ENCODE results near the gene COX5A. TPM values are rescaled to one million over a fixed set of nuclear protein-coding genes. Genes with fewer than 3 reads are reported as not detected.

The COX5A gene
- total and polyA plus RNA-seq, 2 experiments from 2014 or later = 190 to 885 TPM

GRCh38 chr15:74959586-74959939 lies 21.7 kb upstream of the COX5A start:
- peaks cover 7% of the 10 kb centered on the region; the same call in 2 of the 3 replicates for H3K36me3 Mint-ChIP-seq (ENCODE audit: low read depth)
- ATAC-seq (no peak), DNase-seq (ENCODE audit: low spot score) (no peak)
- Histone ChIP-seq H3K4me3 (peak overlapping the region; percentile 80), H3K27ac (ENCODE audit: low read depth) (no peak overlapping the region), H3K9me2 (ENCODE audit: insufficient read depth) (no peaks in the 10 kb centered on the region), H3K4me1 (ENCODE audit: insufficient read depth) (peaks cover 31% of the 10 kb centered on the region), H2AFZ (peak overlapping the region; percentile 90), H3F3A (replicated peaks; ENCODE audit: low read depth) (peaks cover 9% of the 10 kb centered on the region; the same call in 1 of the 2 replicates), H4K20me1 (replicated peaks; ENCODE audit: insufficient read depth) (peaks cover 7% of the 10 kb centered on the region), H3K36me3 (ENCODE audit: insufficient read depth) (no peaks in the 10 kb centered on the region), H3K27me3 (ENCODE audit: insufficient read depth) (peaks cover 60% of the 10 kb centered on the region), H3K79me2 (replicated peaks; ENCODE audit: insufficient read depth) (peaks cover 12% of the 10 kb centered on the region), H3K4me2 (peak overlapping the region; percentile 100)
- H3K27me3 Mint-ChIP-seq (ENCODE audit: insufficient read depth, low read depth, poor library complexity) = peaks cover 45% of the 10 kb centered on the region
- H3K9me3 Mint-ChIP-seq = no peaks in the 10 kb centered on the region; the same call in 2 of the 3 replicates
- H3K4me1 Mint-ChIP-seq = peaks cover 33% of the 10 kb centered on the region
- H3K4me3 Mint-ChIP-seq = peak overlapping the region; percentile 75
- no peak for TF ChIP-seq ZNF331 (CRISPR knock-in tag; IDR thresholded peaks at IDR 0.05; ENCODE audit: low read depth)
- no peak for TF ChIP-seq ZNF114 (CRISPR knock-in tag; IDR thresholded peaks at IDR 0.05)
- TF ChIP-seq, protein P1, sequence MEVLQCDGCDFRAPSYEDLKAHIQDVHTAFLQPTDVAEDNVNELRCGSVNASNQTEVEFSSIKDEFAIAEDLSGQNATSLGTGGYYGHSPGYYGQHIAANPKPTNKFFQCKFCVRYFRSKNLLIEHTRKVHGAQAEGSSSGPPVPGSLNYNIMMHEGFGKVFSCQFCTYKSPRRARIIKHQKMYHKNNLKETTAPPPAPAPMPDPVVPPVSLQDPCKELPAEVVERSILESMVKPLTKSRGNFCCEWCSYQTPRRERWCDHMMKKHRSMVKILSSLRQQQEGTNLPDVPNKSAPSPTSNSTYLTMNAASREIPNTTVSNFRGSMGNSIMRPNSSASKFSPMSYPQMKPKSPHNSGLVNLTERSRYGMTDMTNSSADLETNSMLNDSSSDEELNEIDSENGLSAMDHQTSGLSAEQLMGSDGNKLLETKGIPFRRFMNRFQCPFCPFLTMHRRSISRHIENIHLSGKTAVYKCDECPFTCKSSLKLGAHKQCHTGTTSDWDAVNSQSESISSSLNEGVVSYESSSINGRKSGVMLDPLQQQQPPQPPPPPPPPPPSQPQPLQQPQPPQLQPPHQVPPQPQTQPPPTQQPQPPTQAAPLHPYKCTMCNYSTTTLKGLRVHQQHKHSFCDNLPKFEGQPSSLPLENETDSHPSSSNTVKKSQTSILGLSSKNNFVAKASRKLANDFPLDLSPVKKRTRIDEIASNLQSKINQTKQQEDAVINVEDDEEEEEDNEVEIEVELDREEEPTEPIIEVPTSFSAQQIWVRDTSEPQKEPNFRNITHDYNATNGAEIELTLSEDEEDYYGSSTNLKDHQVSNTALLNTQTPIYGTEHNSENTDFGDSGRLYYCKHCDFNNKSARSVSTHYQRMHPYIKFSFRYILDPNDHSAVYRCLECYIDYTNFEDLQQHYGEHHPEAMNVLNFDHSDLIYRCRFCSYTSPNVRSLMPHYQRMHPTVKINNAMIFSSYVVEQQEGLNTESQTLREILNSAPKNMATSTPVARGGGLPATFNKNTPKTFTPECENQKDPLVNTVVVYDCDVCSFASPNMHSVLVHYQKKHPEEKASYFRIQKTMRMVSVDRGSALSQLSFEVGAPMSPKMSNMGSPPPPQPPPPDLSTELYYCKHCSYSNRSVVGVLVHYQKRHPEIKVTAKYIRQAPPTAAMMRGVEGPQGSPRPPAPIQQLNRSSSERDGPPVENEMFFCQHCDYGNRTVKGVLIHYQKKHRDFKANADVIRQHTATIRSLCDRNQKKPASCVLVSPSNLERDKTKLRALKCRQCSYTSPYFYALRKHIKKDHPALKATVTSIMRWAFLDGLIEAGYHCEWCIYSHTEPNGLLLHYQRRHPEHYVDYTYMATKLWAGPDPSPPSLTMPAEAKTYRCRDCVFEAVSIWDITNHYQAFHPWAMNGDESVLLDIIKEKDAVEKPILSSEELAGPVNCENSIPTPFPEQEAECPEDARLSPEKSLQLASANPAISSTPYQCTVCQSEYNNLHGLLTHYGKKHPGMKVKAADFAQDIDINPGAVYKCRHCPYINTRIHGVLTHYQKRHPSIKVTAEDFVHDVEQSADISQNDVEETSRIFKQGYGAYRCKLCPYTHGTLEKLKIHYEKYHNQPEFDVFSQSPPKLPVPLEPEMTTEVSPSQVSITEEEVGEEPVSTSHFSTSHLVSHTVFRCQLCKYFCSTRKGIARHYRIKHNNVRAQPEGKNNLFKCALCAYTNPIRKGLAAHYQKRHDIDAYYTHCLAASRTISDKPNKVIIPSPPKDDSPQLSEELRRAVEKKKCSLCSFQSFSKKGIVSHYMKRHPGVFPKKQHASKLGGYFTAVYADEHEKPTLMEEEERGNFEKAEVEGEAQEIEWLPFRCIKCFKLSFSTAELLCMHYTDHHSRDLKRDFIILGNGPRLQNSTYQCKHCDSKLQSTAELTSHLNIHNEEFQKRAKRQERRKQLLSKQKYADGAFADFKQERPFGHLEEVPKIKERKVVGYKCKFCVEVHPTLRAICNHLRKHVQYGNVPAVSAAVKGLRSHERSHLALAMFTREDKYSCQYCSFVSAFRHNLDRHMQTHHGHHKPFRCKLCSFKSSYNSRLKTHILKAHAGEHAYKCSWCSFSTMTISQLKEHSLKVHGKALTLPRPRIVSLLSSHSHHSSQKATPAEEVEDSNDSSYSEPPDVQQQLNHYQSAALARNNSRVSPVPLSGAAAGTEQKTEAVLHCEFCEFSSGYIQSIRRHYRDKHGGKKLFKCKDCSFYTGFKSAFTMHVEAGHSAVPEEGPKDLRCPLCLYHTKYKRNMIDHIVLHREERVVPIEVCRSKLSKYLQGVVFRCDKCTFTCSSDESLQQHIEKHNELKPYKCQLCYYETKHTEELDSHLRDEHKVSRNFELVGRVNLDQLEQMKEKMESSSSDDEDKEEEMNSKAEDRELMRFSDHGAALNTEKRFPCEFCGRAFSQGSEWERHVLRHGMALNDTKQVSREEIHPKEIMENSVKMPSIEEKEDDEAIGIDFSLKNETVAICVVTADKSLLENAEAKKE (CRISPR knock-in tag; IDR thresholded peaks at IDR 0.05) = no peak
- TF ChIP-seq STAT1 (IDR thresholded peaks at IDR 0.05; ENCODE audit: unreplicated experiment) = no peak
- TF ChIP-seq NANOG (IDR thresholded peaks at IDR 0.05; ENCODE audit: borderline replicate concordance) = no peak
- TF ChIP-seq EZH2 (IDR thresholded peaks at IDR 0.05; ENCODE audit: low read depth, unreplicated experiment) = no peak
- no peak for TF ChIP-seq POLR2AphosphoS5 (IDR thresholded peaks at IDR 0.05; ENCODE audit: low read depth)
- TF ChIP-seq ETS1 (IDR thresholded peaks at IDR 0.05) = no peak
- TF ChIP-seq EZH2phosphoT487 (IDR thresholded peaks at IDR 0.05; ENCODE audit: unreplicated experiment) = no peak
- no peak for TF ChIP-seq REST (IDR thresholded peaks at IDR 0.05; ENCODE audit: unreplicated experiment)
- H3K27ac Mint-ChIP-seq = no peak overlapping the region
